ENCODE results near the gene TSFM.

TSFM gene

GRCh38 chr12:57781244-57781643, 1.3 kb upstream of the TSFM start:
- no peak for DNase-seq

GRCh38 chr12:57781801-57782200, 786 bp upstream of the TSFM start:
- no peak for DNase-seq

- no peak for DNase-seq
These were observed 362 bp upstream of the TSFM start for GRCh38 chr12:57782243-57782607.

- no peak for DNase-seq
These were observed 847 bp downstream of the TSFM start for GRCh38 chr12:57783466-57783801.

- no peak for DNase-seq
These were observed 1.3 kb downstream of the TSFM start for GRCh38 chr12:57783861-57784260.

DNA sequence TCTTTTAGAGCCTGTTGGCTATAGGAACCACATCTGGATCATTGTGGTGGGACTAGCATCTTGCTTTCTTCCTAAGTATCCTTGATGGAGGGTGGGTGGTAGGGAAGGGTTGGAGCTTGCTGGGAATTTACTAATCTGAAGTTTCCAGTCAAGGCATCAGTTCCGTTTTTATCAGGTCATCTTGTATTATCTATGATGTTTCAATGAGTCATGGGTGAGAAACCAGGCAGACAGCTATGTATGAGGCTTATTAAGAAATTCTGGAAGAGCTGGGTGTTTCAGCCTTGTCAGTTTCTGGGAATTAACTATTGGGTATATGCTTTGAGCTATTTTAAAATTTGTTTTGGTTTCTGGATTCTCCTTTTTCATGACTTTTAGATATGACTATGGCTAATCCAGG, 11.3 kb downstream of the TSFM start:
- no peak for DNase-seq

GRCh38 chr12:57795354-57795753, 12.8 kb downstream of the TSFM start:
- no peak for DNase-seq

DNA sequence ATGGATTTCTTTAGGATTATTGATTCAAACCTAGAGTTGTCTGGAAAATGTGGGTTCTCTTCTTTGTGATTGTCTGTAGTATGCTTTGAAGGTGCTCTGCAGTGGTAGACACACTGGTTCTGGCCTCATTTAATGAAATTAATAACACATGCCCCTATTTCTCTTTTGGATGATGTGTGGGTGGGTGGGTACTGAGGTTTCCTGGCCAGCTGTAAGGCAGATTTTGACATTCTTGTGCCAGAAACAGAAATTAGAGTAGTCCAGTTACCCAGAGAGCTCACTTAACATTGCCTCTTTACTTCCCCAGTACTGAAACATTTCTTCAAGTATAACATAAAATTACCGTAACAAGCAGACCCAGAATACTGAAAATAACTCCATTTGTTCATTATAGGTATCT, 14.4 kb downstream of the TSFM start:
- DNase-seq = no peak

DNA sequence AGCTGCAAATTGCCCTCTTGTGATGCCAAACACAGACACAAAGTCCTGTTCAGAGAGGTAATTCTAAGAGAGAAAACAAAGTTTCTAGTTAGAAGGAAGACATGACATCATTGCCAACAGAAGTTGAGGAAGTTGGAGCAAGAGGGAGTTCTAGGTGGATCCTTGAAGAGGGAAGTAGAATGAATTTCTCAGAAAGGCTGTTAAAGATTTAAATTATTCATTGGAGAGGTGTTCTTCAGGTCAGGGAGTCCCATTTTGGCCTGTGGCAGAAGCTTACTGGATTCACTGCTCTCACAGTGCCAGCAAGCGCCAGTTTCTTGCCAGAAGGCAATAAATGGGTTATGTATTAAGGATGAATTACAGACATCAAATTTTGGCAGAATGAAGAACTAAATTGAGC, 15.3 kb downstream of the TSFM start:
- no peak for DNase-seq

DNA sequence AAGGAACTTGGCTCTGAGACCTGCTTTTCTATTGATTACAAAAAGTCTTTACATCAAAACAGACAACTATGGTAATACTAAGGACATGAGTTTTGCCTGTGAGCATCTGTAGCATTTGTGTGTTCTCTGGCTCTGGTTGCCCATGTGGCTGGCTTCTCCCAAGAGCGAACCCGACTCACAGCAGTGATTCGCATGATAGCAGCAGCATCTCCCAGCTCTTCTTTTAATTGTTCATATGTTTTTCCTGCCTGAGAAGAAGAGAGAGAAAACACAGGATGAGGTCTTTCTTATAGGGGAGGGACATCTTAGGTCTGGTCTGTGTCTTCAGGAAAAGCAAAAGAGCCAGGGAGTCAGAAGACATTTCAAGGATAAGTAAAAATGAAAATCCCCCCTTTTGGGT, 18.4 kb downstream of the TSFM start:
- no peak for DNase-seq

GRCh38 chr12:57802607-57803006, 20.0 kb downstream of the TSFM start:
- DNase-seq = no peak

DNA sequence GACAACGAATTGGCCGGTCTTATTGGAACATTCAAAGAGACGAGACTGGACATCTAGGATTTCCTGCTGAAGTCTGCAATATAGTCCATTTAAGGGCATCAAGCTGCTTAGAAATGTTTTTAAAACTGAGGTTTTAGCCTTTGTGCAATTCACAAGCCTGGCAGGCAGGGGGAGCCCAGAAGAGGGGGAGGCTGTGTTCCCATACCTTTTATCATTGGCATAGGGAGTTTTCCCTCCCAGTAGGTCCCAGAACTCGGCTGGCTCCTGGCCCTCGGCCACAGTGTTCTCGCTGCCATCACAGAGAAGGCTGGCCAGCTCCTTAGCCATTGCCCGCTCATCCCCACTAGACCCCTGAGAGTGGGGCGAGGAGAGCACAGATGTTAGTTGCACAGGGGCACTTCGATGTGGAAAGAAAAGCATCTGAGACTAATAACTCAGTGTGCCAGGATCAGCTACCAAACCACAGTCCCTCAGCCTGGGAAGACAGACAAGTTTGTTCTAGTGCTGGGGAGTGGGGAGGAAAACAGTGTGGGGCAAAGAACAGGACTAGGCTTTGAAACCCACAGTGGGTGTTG, 20.8 kb downstream of the TSFM start:
- DNase-seq = no peak

GRCh38 chr12:57806677-57807076, 24.1 kb downstream of the TSFM start:
- no peak for DNase-seq

DNA sequence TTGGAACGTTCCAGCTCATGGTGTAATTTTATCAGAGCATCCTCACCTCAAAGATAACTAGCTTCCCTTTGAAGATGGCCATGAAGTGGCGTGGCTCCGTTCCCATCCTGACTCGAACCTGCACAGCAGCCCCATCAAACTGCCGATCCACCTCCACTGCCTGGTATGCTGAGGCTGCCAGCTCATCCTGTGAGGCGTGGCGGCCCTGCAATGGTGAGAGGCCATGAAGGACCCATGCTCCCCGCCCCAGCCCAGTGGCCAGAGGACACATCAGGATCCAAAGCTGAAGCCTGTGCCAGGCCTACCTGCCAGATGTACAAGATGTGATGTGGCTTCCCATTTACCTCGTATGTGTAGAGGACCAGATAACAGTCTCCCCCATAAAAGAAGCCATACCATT, 24.7 kb downstream of the TSFM start:
- DNase-seq = no peak

DNA sequence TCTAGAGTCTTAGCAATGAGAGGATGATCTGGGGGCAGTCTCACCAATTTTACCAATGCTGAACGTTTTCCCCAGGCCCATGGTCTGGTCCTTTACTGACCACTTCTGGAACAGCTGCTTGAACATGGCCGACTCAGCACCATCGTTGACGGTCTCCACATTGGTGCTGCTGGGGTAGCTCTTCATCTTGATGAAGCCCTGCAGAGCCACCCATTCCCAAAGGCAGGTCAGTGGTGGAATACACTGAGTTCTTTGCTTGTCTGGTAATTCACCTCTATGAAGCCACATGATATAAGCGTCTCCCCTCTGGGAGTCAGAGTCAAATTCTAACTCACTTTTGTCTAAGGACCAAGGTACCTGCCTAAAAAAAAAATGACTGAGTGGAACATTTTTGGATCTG, 25.8 kb downstream of the TSFM start:
- DNase-seq = no peak

GRCh38 chr12:57809425-57809824, 26.8 kb downstream of the TSFM start:
- DNase-seq = no peak

GRCh38 chr12:57810450-57810849, 27.9 kb downstream of the TSFM start:
- DNase-seq = no peak

DNA sequence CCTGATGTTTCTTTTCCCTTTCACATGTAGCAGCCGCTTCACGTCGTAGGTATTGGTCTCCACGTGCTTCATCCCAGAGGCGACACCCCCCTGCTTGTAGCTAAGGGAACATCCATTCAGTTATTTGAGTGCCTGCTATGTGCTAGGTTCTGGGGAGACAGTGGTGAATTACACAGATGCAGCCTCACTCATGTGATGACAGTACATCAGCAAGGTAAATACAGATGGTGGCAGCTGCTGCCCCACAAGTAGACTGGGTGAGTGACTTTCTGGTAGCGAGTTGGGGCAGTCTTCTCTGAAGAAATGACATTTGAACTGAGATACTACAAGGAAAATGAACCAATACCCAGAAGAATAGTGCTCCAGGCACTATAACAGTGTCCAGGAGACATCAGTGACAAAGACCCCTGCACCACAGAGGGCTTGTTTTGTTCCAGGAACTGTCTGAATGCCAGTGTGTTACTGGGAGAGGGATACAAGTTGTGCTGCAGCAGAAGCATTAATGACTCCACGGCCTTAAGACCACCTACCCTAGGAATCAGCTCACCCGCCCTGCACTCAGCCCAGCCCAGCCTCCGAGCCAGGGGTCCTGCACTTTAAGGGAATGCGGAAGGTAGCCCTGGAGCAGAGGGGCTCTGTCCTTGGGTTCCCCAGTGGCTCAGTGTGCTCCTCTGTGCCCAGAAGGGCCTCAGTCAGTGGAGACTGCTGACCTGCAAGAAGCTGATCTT, 28.6 kb downstream of the TSFM start:
- no peak for DNase-seq

- DNase-seq = no peak
These were observed 30.8 kb downstream of the TSFM start for GRCh38 chr12:57813111-57813970.

DNA sequence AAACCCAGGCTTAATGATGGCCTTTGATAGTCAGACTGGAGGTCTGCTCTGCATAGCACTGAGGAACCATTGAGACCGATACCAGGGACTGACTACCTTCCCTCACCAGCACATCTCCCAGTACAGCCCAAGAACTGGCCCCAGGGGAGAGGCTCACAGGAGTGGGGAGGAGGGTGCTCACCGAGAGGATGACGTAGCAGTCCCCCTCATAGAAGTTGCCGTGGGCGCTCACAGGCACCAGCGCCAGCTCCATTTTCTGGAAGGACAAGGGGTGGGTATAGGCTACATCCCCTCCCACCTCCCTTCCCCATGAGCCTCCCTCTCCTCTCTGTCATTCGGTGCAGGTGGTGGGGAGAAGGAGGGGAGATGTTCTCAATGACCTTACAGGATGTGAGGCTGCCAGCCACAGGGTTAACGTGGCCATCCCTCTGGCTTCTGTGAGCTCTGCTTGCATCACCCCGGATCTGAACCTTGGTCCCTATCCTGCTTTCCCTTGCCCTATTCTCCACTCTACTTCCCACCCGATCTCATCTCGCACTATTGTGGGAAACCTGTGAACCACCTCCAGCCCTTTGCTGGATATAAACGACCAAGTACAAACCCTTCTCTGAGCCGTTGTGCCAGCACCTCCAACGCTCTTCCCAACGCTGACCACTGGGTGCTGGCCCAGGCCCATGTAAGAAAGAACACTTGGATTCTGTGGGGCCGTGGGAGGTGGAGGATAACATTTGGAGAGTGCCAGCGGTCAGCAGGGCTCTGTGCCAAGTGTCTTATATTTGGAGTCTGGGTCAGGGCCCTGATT, 31.6 kb downstream of the TSFM start:
- DNase-seq = no peak

GRCh38 chr12:57815177-57816000, 32.8 kb downstream of the TSFM start:
- no peak for DNase-seq
